ENCODE results near the gene CCL26.

The CCL26 gene, protein sequence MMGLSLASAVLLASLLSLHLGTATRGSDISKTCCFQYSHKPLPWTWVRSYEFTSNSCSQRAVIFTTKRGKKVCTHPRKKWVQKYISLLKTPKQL

DNA sequence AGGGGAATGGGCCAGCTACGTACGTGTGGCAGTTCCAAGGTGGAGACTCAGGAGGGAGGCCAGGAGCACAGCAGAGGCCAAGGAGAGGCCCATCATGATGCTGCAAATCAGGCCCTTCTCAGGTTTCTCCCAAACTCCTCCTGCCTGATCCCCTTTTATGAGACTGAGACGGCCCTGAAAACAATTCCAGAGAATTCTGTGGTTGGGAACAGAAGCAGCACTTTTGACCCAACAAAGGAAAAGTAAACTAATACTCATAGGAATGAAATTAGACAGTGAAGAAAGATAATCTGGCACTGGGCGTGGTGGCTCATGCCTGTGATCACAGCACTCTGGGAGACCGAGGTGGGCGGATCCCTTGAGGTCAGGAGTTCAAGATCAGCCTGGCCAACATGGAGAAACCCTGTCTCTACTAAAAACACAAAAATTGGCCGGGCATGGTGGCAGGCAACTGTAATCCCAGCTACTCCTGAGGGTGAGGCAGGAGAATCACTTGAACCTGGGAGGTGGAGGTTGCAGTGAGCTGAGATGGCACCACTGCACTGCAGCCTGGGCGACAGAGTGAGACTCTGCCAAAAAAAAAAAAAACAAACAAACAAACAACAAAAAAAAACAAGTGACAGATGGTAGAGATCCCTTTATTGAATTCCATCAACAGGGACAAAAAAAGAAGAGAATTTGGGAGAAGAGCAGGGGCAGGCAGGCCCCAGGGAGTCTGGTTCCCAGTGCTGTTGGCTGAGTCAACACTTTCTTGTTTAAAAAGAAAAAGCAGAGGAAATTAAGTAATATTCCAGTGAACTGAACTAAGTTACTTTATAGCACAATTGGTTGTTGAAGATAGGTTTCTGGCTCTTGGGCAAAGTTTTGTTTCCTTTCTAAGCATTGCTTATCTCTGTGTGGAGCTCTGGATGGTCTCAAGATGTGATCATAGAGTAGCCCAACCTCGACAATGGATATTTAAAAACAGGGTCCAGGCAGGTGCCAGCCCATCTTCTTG is at the start of gene CCL26:
CCL26 (minus strand) TSS at position 131 of the 997 bp plus-strand sequence; CDS start at position 96, 35 bp downstream.
- no peak for DNase-seq (ENCODE audit: low read depth in 2 of 2)

DNA sequence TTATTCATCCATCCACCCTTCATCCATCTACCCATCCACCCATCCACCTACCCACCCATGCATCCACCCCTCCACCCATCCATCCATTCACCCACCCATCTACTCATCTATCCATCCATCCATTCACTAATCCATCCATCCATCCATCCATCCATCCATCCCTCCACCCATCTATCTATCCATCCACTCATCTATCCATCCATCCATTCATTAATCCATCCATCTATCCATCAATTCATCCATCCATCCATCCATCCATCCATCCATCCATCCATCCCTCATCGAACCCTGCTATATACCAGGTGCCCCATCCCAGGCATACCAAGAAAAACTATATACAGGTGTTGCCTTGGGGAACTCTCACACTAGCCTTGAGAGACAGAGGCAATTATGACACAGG is 48.7 kb upstream of the CCL26 start:
- DNase-seq (ENCODE audit: low read depth in 2 of 2), result no peak

DNA sequence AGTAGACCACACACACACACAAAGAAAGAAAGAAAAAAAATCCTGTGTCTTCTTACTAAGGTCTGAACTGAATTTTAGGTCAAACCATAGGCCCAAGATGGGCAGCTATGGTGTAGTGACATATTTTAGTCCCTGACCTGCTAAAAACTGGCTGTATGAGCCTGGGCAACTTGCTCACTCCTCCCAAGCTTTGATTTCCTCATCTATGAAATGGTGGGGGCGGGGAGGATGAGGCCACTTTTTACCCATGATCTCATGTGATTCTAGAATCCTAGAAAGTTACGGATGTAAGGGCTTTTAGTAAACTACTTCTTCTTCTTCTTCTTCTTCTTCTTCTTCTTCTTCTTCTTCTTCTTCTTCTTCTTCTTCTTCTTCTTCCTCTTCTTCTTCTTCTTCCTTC is 47.7 kb upstream of the CCL26 start:
- DNase-seq (ENCODE audit: low read depth in 2 of 2), result no peak

DNA sequence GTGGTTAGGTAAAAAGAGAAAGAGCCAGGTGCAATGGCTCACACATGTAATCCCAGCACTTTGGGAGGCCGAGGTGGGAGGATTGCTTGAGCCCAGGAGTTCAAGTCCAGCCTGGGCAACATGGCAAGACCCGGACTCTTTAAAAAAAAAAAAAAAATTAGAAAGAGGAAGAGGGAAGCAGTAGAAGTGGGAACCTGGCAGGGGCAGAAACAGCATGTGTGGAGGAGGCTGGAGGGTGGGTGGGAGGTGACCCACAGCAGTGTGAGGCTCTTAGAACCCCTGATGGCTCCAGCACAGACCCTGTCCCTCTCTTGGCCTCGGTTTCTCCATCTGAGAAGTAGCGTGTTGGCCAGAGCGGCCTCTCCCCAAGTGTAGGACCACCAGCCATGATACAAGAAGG is 46.5 kb upstream of the CCL26 start:
- no peak for DNase-seq (ENCODE audit: low read depth in 2 of 2)

DNA sequence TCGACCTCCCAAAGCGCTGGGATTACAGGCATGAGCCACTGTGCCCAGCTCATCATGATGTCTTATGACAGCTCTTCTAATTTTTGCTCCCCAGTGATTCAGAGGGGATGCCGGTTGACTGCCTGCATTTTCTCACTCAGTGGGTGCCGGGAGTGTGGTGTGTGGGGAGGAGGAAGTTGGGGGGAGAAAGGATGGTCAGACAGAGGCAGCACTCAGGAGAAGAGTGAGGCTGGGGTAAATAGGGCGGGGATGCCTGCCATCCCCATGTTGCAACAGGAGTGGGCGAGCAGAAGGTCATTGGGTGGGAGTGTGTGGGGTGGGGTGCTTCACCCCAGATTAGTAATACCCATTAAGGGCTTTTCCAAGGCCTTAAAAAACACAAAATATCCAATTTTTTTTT is 45.1 kb upstream of the CCL26 start:
- DNase-seq (ENCODE audit: low read depth in 2 of 2), result no peak

DNA sequence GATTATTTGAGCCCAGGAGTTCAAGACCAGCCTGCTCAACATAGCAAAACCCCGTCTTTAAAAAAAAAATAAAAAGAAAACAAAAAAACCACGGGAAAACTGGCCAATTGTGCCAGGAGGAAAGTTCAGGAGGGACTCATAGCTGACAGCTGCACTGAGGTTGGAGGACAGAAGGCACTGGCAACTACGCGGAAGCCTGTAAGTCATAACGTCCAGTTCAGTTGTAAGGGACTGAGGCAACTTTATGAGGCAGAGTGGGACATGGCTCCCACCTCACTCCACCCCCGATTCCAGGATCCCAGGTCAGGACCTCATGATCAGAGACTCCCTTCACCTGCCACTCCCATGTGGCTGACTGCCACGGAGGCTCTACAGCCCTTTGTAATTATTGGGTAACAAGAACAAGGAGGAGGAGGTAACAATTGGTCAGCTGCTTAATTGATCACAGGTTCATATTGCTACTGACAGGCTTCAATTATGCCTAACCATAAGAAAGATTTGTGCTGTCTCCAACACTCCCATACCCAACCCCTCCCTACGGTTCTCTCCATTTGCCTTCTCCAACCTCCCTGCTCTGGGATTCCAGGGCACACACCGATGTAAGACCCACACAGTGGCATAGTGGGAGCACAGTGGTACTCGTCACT is 43.5 kb upstream of the CCL26 start:
- DNase-seq (ENCODE audit: low read depth in 2 of 2), result no peak

DNA sequence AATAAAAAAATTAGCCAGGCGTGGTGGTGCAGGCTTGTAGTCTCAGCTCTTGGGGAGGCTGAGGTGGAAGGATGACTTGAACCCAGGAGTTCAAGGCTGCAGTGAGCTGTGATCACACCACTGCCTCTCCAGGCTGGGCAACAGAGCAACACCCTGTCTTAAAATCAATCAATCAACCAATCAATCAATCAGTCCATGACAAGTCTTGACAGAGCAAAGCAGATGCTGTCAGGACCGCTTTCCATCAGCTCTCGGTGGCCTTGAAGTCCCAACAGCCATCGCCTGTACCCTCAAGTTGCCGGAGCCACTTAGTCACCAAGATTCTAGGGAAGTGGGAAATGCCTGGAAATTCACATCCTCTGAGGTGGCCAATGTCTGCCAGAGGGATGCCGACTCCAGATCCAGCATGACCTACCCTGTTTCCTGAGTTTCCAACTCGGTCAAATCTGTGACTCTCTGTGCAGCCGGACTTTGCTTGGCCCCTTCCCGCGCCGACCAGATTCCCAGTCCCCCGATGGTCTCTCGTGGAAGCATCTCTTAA is 42.5 kb upstream of the CCL26 start:
- no peak for DNase-seq (ENCODE audit: low read depth in 2 of 2)

DNA sequence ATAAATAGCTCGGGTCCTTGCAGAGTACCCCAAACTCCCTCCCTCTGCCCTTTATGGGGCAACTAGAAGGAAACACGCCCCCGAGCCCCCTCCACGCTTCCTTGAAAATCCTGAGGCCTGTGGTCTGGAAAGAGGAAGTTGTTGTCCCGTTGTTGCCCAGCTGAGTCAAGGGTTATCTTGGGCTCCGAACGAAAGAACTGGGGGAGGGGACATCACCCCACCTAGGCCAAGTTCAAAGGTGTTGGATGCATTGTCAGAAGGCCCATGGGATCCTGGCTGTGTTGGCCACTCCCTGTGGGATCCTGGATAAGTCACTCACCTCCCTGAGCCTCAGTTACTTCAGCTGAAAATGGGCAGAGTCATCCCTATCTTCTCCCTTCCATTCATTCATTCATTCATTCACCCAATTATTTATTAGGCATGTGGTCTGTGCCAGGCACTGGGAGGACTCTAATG is 41.8 kb upstream of the CCL26 start, which contains the start of gene CCL24:
CCL24 (minus strand) TSS at position 26 of the 456 bp plus-strand sequence. CDS start 91 bp downstream, outside the sequence.
- DNase-seq (ENCODE audit: low read depth in 2 of 2), result no peak

DNA sequence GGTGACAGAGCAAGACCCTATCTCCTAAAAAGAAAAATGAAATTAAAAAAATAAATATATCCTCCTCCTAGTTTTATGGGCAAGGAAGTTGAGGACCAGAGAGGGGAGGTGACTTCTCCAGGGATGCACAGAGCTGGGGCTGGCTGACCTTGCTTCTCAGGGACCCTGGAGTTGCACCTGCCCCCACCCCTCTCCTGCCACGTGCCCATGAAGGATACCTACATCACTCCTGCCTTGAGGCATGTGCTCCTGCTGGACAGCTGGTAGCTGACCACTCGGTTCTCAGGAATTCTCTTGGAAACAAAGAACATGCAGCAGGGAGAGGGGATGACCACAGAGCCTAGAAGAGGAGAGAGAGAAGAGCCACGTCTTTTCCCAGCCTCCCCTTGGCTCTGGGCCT is 41.1 kb upstream of the CCL26 start:
- DNase-seq (ENCODE audit: low read depth in 2 of 2), result no peak

DNA sequence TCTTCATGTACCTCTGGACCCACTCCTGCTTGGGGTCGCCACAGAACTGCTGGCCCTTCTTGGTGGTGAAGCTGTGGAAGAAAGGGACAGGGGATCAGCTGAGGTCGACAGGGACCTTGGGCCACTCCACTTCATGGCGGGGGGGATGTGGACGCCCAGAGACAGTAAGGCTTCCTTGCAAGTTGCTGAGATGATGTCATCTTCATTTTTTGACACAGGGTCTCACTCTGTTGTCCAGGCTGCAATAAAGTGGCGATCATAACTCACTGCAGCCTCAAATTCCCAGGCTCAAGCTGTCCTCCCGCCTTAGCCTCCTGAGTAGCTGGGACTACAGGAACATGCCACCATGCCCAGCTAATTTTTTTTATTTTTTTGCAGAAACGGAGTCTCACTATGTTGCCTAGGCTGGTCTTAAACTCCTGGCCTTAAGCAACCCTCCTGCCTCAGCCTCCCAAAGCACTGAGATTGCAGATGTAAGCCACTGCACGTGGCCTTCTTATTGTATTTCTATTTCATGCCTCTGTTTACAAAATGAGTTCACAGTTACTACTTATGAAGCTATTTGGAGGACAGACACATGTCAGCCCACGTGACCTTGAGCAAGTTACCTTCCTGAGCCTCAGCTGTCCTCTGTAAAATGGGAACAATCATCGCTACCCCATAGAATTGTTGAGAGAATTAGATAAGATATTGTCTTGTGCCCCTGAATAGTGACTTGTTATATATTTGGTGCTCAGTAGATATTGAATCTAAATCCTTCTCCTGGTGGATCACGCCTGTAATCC is 40.1 kb upstream of the CCL26 start:
- no peak for DNase-seq (ENCODE audit: low read depth in 2 of 2)

DNA sequence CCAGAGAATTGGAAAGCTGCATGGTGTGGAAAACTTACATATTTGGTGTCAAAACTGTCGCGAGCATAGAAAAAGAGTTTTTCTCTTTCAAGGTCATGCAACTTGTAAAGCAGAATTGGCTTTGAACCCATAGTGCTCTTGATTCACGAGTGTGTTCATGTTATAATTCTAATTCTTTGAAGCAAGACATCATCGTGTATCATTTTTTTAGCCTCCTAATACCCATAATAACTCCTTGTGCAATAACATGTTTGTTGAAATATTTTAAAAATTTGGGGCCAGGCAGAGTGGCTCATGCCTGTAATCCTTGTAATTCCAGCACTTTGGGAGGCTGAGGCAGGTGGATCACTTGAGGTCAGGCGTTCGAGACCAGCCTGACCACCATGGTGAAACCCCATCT is 37.4 kb upstream of the CCL26 start:
- no peak for DNase-seq (ENCODE audit: low read depth in 2 of 2)

DNA sequence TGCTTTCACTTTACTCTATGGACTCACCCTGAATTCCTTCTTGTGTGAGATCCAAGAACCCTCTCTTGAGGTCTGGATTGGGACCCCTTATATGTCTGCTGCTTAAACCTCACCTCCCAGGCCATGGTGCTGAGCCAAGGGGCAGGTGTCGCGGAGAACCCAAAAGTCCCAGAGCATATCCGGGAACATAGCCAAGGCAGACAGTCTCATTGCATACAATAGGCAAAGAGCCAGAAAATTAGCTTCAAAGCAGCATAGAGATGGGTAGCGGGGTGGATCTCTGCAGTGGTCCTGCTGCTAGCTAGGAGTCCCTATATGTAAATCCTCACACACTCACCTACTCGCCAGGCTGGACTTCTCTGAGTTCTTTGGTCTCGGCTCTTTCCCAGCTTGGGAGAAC is 36.1 kb upstream of the CCL26 start:
- no peak for DNase-seq (ENCODE audit: low read depth in 2 of 2)

DNA sequence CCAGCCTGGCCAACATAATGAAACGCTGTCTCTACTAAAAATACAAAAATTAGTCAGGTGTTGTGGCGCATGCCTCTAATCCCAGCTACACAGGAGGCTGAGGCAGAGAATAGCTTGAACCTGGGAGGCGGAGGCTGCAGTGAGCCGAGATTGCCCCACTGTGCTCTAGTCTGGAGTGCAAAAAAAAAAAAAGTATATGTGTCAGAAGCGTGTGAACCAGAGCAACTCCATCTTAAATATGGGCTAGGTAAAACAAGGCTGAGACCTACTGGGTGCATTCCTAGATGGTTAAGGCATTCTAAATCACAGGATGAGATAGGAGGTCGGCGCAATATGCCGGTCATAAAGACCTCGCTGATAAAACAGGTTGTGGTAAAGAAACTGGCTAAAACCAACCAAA is 35.4 kb upstream of the CCL26 start:
- no peak for DNase-seq (ENCODE audit: low read depth in 2 of 2)

DNA sequence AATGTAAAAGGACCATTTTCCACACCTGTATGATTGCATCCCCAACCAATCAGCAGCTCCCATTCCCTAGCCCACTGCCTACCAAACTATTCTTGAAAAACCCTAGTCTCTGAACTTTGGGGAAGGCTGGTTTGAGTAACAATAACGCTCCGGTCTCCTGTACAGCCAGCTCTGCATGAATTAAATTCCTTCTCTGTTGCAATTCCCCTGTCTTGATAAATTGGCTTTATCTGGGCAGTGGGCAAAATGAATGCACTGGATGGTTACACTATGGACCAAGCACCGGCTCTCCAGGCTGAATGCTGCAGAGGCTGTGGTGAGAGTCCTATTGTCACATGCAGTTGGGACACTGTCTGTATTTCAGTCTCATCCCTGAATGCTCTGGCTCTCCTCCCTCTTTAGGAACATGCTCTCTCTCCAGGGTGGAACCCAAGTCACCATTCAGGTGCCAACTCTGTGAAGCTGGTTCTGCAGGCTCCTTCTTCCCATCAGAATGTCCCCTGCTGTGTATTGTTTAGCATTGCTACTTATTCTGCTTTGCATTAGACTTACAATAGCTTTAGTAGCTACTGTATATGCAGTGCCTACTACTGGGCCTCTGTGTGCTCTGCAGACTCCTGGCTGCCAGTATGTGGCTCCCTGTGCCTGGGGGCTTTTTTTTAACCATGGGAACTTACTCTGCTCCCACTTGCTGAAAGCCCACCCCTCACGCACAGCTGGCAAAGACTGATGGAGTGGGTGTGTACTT is 34.7 kb upstream of the CCL26 start:
- no peak for DNase-seq (ENCODE audit: low read depth in 2 of 2)

DNA sequence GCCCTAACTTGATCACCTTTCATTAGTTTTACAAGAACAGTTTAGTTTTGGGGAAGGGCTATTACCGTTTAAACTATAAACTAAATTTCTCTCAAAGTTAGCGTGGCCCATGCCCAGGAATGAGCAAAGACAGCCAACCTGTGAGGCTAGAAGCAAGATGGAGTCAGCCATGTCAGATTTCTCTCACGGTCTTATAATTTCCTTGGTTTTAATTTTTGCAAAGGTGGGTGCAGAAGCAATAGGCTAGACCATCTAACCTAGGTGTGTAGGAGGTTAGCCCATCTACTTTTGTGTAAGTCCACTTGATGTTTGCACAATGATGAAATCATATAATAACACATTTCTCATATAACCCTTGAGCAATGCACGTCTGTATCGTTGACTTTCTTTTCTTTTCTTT is 32.7 kb upstream of the CCL26 start:
- no peak for DNase-seq (ENCODE audit: low read depth in 2 of 2)

DNA sequence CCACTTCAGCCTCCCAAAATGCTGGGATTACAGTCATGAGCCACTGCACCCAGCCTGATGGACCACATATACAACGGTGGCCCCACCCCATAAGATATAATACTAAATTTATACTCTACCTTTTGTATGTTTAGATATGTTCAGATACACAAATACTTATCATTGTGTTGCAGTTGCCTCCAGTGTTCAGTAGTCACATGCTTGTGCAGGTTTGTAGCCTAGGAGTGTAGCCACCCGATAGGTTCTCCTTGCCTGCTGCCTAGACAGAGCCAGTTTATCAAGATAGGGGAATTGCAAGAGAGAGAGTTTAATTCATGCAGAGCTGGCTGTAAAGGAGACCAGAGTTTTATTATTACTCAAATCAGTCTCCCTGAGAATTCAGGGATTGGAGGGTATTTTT is 32.0 kb upstream of the CCL26 start:
- DNase-seq (ENCODE audit: low read depth in 2 of 2), result no peak

DNA sequence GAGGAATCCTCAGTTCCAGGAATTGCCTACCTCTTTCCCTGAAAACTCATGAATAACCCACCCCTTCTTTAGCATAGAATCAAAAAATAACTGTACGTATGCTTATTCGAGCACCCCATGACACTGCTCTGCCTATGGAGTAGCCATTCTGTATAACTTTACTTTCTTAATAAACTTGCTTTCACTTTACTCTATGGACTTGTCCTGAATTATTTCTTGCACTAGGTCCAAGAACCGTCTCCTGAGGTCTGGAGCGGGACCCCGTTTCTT is 30.5 kb upstream of the CCL26 start:
- no peak for DNase-seq (ENCODE audit: low read depth in 2 of 2)

DNA sequence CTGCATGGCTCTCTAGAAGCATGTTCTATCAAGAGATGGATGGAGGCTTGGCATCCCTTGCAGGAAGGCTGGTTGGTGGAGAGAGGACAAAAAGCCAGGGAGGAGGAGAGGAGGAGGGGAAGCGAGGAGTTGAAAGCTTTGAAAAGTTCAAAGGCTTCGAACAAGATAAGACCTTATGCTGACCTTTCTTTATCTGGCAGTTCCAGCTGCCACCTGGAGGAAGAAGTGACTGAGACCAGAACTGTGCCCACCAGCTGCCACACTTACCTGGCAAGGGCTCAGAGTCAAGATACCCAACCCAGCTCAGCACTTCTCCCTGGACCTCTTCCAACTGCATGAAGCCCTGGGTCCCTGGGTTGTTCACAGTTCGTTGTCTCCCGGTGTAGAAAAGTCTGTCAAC is 26.8 kb upstream of the CCL26 start:
- no peak for DNase-seq (ENCODE audit: low read depth in 2 of 2)

DNA sequence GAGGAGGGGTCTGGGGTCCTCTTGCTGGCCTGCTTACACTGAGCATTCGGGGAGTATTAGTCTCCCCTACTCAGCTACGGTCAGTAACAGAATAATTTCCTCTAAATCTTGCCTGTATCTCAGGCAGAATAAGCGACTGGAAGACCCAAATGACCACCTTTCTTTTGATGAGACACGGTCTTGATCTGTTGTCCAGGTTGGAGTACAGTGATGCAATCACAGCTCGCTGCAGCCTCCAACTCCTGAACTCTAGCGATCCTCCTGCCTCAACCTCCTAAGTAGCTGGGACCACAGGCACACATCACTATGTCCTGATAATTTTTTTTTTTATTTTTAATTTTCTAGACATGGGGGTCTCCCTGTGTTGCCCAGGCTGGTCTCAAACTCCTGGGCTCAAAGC is 24.4 kb upstream of the CCL26 start:
- DNase-seq (ENCODE audit: low read depth in 2 of 2), result no peak

DNA sequence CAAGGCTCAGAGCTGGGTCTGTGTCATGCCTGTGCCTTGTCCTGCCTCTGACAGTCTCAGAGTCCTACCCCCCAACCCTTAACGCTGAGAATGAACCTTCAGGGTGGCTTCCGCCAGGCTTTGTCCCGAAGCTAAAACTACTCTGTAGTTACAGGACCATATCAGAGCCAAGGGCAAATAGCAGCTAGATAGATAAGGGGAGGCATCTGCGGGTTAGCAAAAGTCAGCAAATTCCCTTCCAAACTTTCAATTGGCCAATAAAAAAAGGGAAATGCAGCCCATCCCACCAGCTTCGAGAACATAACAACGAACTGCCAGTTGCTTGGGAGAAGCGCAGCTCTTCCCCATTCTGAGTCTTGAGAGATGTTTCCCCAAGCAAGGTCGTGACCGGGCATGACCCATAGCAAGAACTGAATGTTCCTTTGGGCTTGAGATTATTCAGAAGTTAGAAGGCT is 23.8 kb upstream of the CCL26 start:
- DNase-seq (ENCODE audit: low read depth in 2 of 2), result no peak

DNA sequence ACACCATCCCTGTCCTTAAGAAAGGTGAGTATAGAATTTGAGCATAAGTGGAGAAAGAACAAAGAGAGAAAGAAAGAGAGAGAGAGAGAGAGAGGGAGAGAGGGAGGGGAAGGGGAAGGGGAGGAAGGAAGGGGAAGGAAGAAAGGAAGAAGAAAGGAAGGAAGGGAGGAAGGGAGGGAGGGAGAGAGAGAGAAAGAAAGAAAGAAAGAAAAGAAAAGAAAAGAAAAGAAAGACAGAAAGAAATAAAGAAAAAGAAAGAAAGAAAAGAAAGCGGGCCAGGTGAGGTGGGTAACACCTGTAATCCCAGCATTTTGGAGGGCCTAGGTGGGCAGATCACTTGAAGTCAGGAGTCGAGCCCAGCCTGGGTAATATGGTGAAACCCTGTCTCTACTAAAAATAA is 21.7 kb upstream of the CCL26 start:
- DNase-seq (ENCODE audit: low read depth in 2 of 2), result no peak

Measured in stimulated activated CD8-positive, alpha-beta memory T cell treated with anti-CD3 and anti-CD28 coated beads, Interleukin-15, amount 100 ng/mL, for 48 hours (primary cell).